Stimulated activated naive B cell treated with anti-CD40 and anti-IgM and Interleukin-4, amounts not matched to agents 10 μg/mL and 1 μg/mL and 100 μg/mL, for 72 hours (primary cell): Measurements from ENCODE around the gene UBN1.

Experiments used
- ATAC-seq, 2 donors: fragments of 150-1000 bp; cut with Tn5 transposase; replicated peaks; 2 replicates each; pipeline ENCODE4 v1.10.0; 2021; ENCODE audit warnings: moderate library complexity in 1 of 2
- DNase-seq: peaks from one replicate; pipeline ENCODE4 v3.0.0; 2021
- H3K27ac Mint-ChIP-seq: one replicate; pipeline ENCODE4 v1.8.0; 2022; ENCODE audit warnings: mild to moderate bottlenecking, mixed read lengths
- H3K27me3 Mint-ChIP-seq, 2 donors: one replicate each; pipeline ENCODE4 v1.8.0; 2022; ENCODE audit warnings: mixed read lengths in 2 of 2
- H3K36me3 Mint-ChIP-seq, 2 donors: one replicate each; pipeline ENCODE4 v1.8.0; 2022; ENCODE audit warnings: mixed read lengths in 2 of 2, mild to moderate bottlenecking in 1 of 2
- H3K4me1 Mint-ChIP-seq, 2 donors: one replicate each; pipeline ENCODE4 v1.8.0; 2022; ENCODE audit warnings: mixed read lengths in 2 of 2, mild to moderate bottlenecking in 1 of 2
- H3K4me3 Mint-ChIP-seq, 2 donors: one replicate each; pipeline ENCODE4 v1.8.0; 2022; ENCODE audit warnings: mild to moderate bottlenecking in 2 of 2, mixed read lengths in 2 of 2, moderate library complexity in 1 of 2
- H3K9me3 Mint-ChIP-seq, 2 donors: one replicate each; pipeline ENCODE4 v1.8.0; 2022; ENCODE audit warnings: mixed read lengths in 2 of 2, mild to moderate bottlenecking in 1 of 2

The UBN1 gene

GRCh38 chr16:4846901-4847773 lies at the start of gene UBN1, which contains the start of gene GLYR1:
TSS of gene UBN1 (plus strand) at chr16:4847481. CDS start at chr16:4852918, 5,437 bp downstream.
TSS of gene GLYR1 (minus strand) at chr16:4847288. CDS start at chr16:4847265, 23 bp downstream.
- Mint-ChIP-seq H3K27me3 (no peaks in the 10 kb centered on the region), H3K4me1 (peaks cover 23 to 33% of the 10 kb centered on the region in 2 donors), H3K4me3 (peak within 1 kb of the TSS; percentile 90 to 98), H3K9me3 (no peaks in the 10 kb centered on the region), H3K36me3 (peaks cover 19 to 20% of the 10 kb centered on the region in 2 donors), H3K27ac (peak within 1 kb of the TSS; percentile 99)
- DNase-seq: peak; percentile 99
- peak; percentile 89 to 92 for ATAC-seq

GRCh38 chr16:4797805-4798252 lies 49.5 kb upstream of the UBN1 start:
- ATAC-seq: no peak

GRCh38 chr16:4798456-4798855 lies 48.8 kb upstream of the UBN1 start:
- DNase-seq (no peak), ATAC-seq (no peak)
- H3K36me3 Mint-ChIP-seq: peaks cover 12% of the 10 kb centered on the region in 2 donors
- H3K27me3 Mint-ChIP-seq: no peaks in the 10 kb centered on the region
- peaks cover 13 to 39% of the 10 kb centered on the region in 2 donors for H3K4me1 Mint-ChIP-seq
- no peak overlapping the region for H3K4me3 Mint-ChIP-seq
- no peak overlapping the region for H3K27ac Mint-ChIP-seq
- no peaks in the 10 kb centered on the region for H3K9me3 Mint-ChIP-seq

More at GRCh38 chr16:4797805-4798252, 49.5 kb upstream of the UBN1 start:
- Mint-ChIP-seq H3K36me3 (peaks cover 12% of the 10 kb centered on the region in 2 donors), H3K9me3 (no peaks in the 10 kb centered on the region), H3K4me1 (peaks cover 13 to 33% of the 10 kb centered on the region in 2 donors), H3K27me3 (no peaks in the 10 kb centered on the region), H3K27ac (no peak overlapping the region), H3K4me3 (no peak overlapping the region)
- DNase-seq: no peak

- no peaks in the 10 kb centered on the region for H3K27me3 Mint-ChIP-seq
- H3K27ac Mint-ChIP-seq: peak overlapping the region; percentile 14
- H3K4me1 Mint-ChIP-seq: peaks cover 17 to 47% of the 10 kb centered on the region in 2 donors
- H3K9me3 Mint-ChIP-seq: no peaks in the 10 kb centered on the region
- ATAC-seq (no peak), DNase-seq (no peak)
- H3K36me3 Mint-ChIP-seq: peaks cover 15 to 17% of the 10 kb centered on the region in 2 donors
- peak overlapping the region; percentile 59 to 81 for H3K4me3 Mint-ChIP-seq
These were observed 48.0 kb upstream of the UBN1 start for GRCh38 chr16:4799171-4799855.

GRCh38 chr16:4800290-4801041 lies 46.8 kb upstream of the UBN1 start:
- DNase-seq (peak; percentile 38), ATAC-seq (no peak)
- Mint-ChIP-seq H3K27ac (peak overlapping the region; percentile 79), H3K36me3 (peaks cover 24 to 27% of the 10 kb centered on the region in 2 donors), H3K4me1 (peaks cover 17 to 47% of the 10 kb centered on the region in 2 donors), H3K4me3 (peak overlapping the region; percentile 81 to 84), H3K27me3 (no peaks in the 10 kb centered on the region), H3K9me3 (no peaks in the 10 kb centered on the region)

- peaks cover 17 to 47% of the 10 kb centered on the region in 2 donors for H3K4me1 Mint-ChIP-seq
- peak overlapping the region; percentile 90 for H3K27ac Mint-ChIP-seq
- no peaks in the 10 kb centered on the region for H3K27me3 Mint-ChIP-seq
- DNase-seq (no peak), ATAC-seq (no peak)
- H3K4me3 Mint-ChIP-seq: peak overlapping the region; percentile 88 to 92
- no peaks in the 10 kb centered on the region for H3K9me3 Mint-ChIP-seq
- peaks cover 27 to 32% of the 10 kb centered on the region in 2 donors for H3K36me3 Mint-ChIP-seq
These were observed 46.0 kb upstream of the UBN1 start for GRCh38 chr16:4801051-4801961.

- DNase-seq: peak; percentile 72
- H3K27ac Mint-ChIP-seq: peak within 1 kb of the TSS; percentile 90
- peaks cover 27 to 33% of the 10 kb centered on the region in 2 donors for H3K36me3 Mint-ChIP-seq
- no peaks in the 10 kb centered on the region for H3K27me3 Mint-ChIP-seq
- peak within 1 kb of the TSS; percentile 88 to 92 for H3K4me3 Mint-ChIP-seq
- H3K9me3 Mint-ChIP-seq: no peaks in the 10 kb centered on the region
- peaks cover 17 to 47% of the 10 kb centered on the region in 2 donors for H3K4me1 Mint-ChIP-seq
- ATAC-seq: peak; percentile 72 to 77
These were observed 45.2 kb upstream of the UBN1 start, which contains the start of gene ROGDI for GRCh38 chr16:4801962-4802658. TSS of gene ROGDI (minus strand) at chr16:4802633. CDS start at chr16:4802571, 62 bp downstream.

- DNase-seq (peak; percentile 87), ATAC-seq (peak; percentile 91 to 92)
- peaks cover 17 to 47% of the 10 kb centered on the region in 2 donors for H3K4me1 Mint-ChIP-seq
- H3K27me3 Mint-ChIP-seq: no peaks in the 10 kb centered on the region
- H3K36me3 Mint-ChIP-seq: peaks cover 33 to 38% of the 10 kb centered on the region in 2 donors
- H3K9me3 Mint-ChIP-seq: no peaks in the 10 kb centered on the region
- peak overlapping the region; percentile 83 to 92 for H3K4me3 Mint-ChIP-seq
- H3K27ac Mint-ChIP-seq: peak overlapping the region; percentile 65
These were observed 44.5 kb upstream of the UBN1 start for GRCh38 chr16:4802659-4803287.

- no peak overlapping the region for H3K27ac Mint-ChIP-seq
These were observed 43.9 kb upstream of the UBN1 start for GRCh38 chr16:4803401-4803844.

GRCh38 chr16:4803898-4804762 lies 43.2 kb upstream of the UBN1 start:
- no peaks in the 10 kb centered on the region for H3K9me3 Mint-ChIP-seq
- peak overlapping the region in 1 of 2 donors; percentile 39 for H3K4me3 Mint-ChIP-seq
- ATAC-seq (no peak), DNase-seq (no peak)
- peaks cover 31 to 33% of the 10 kb centered on the region in 2 donors for H3K36me3 Mint-ChIP-seq
- peak overlapping the region; percentile 20 for H3K27ac Mint-ChIP-seq
- peaks cover 15 to 45% of the 10 kb centered on the region in 2 donors for H3K4me1 Mint-ChIP-seq
- H3K27me3 Mint-ChIP-seq: no peaks in the 10 kb centered on the region

More at GRCh38 chr16:4803401-4803844, 43.9 kb upstream of the UBN1 start:
- no peaks in the 10 kb centered on the region for H3K27me3 Mint-ChIP-seq
- H3K4me3 Mint-ChIP-seq: peak overlapping the region; percentile 83 to 92
- H3K9me3 Mint-ChIP-seq: no peaks in the 10 kb centered on the region
- peaks cover 31 to 39% of the 10 kb centered on the region in 2 donors for H3K36me3 Mint-ChIP-seq
- peaks cover 17 to 47% of the 10 kb centered on the region in 2 donors for H3K4me1 Mint-ChIP-seq
- DNase-seq (no peak), ATAC-seq (no peak)

GRCh38 chr16:4805231-4805630 lies 42.0 kb upstream of the UBN1 start:
- Mint-ChIP-seq H3K27me3 (no peaks in the 10 kb centered on the region), H3K36me3 (peaks cover 29 to 31% of the 10 kb centered on the region in 2 donors), H3K9me3 (no peaks in the 10 kb centered on the region), H3K27ac (no peak overlapping the region), H3K4me1 (peaks cover 11 to 34% of the 10 kb centered on the region in 2 donors), H3K4me3 (no peak overlapping the region)
- no peak for ATAC-seq
- no peak for DNase-seq
